Trophoblast cell (in vitro differentiated cells and primary cell): ENCODE measurements around the gene DEDD.

Experiments used
- DNase-seq, 2 donors: peaks; one replicate each; pipeline ENCODE4 v3.0.0-alpha.2; 2016
- H2AFZ ChIP-seq: 2 replicates; pipeline ENCODE4 v1.6.1; 2013; ENCODE audit warnings: low read length, moderate library complexity, mild to moderate bottlenecking; ENCODE audit not compliant: insufficient read depth, poor library complexity
- H2AK5ac ChIP-seq: 2 replicates; pipeline ENCODE4 v1.6.1; 2013; ENCODE audit warnings: mild to moderate bottlenecking, low read length
- H2BK120ac ChIP-seq: 2 replicates; pipeline ENCODE4 v1.6.1; 2013; ENCODE audit warnings: low read length, mild to moderate bottlenecking, moderate library complexity; ENCODE audit not compliant: insufficient read depth, poor library complexity
- H2BK12ac ChIP-seq: 2 replicates; pipeline ENCODE4 v1.6.1; 2013; ENCODE audit warnings: mild to moderate bottlenecking, low read length, moderate library complexity
- H2BK5ac ChIP-seq: 2 replicates; pipeline ENCODE4 v1.6.1; 2013; ENCODE audit warnings: low read length, low read depth, moderate library complexity, mild to moderate bottlenecking; ENCODE audit not compliant: poor library complexity
- H3K14ac ChIP-seq: 2 replicates; pipeline ENCODE4 v1.6.1; 2013; ENCODE audit warnings: mild to moderate bottlenecking, low read length
- H3K18ac ChIP-seq: 2 replicates; pipeline ENCODE4 v1.6.1; 2013; ENCODE audit warnings: mild to moderate bottlenecking, low read length
- H3K23ac ChIP-seq: 2 replicates; pipeline ENCODE4 v1.6.1; 2013; ENCODE audit warnings: low read length
- H3K27ac ChIP-seq: 2 replicates; pipeline ENCODE4 v1.5.1; 2013; ENCODE audit warnings: low read depth, mild to moderate bottlenecking, inconsistent platforms, low read length, moderate library complexity
- H3K27me3 ChIP-seq: 2 replicates; pipeline ENCODE4 v1.6.1; 2013; ENCODE audit warnings: inconsistent platforms, mild to moderate bottlenecking, low read length, moderate library complexity; ENCODE audit not compliant: insufficient read depth
- H3K36me3 ChIP-seq, 2 experiments: 1 replicate in 1 of 2; 2 replicates in 1 of 2; pipeline ENCODE4 v1.6.1; 2013; ENCODE audit warnings: low read length in 2 of 2, mild to moderate bottlenecking in 2 of 2, moderate library complexity in 1 of 2; ENCODE audit not compliant: insufficient read depth in 2 of 2, control insufficient read depth in 1 of 2
- H3K4ac ChIP-seq: 2 replicates; pipeline ENCODE4 v1.6.1; 2013; ENCODE audit warnings: low read depth, mild to moderate bottlenecking, low read length, moderate library complexity
- H3K4me1 ChIP-seq, 2 experiments: 1 replicate in 1 of 2; 2 replicates in 1 of 2; pipeline ENCODE4 v1.6.1; 2013; ENCODE audit warnings: low read length in 2 of 2, mild to moderate bottlenecking in 2 of 2, moderate library complexity in 1 of 2; ENCODE audit not compliant: insufficient read depth in 2 of 2, control insufficient read depth in 1 of 2
- H3K4me2 ChIP-seq: 2 replicates; pipeline ENCODE4 v1.6.1; 2013; ENCODE audit warnings: inconsistent platforms, mild to moderate bottlenecking, low read length, moderate library complexity
- H3K4me3 ChIP-seq: 2 replicates; pipeline ENCODE4 v1.5.1; 2013; ENCODE audit warnings: mild to moderate bottlenecking, low read depth, low read length, inconsistent platforms
- H3K79me1 ChIP-seq: one replicate; pipeline ENCODE4 v1.6.1; 2013; ENCODE audit warnings: low read length
- H3K79me2 ChIP-seq: 2 replicates; pipeline ENCODE4 v1.6.1; 2013; ENCODE audit warnings: low read length, mild to moderate bottlenecking; ENCODE audit not compliant: control insufficient read depth, insufficient read depth, poor library complexity
- H3K9ac ChIP-seq: 2 replicates; pipeline ENCODE4 v1.6.1; 2013; ENCODE audit warnings: mild to moderate bottlenecking, low read length
- H3K9me3 ChIP-seq: 2 replicates; pipeline ENCODE4 v1.6.1; 2013; ENCODE audit warnings: low read depth, mild to moderate bottlenecking, control low read depth, inconsistent platforms, low read length; ENCODE audit not compliant: insufficient read depth
- H4K12ac ChIP-seq: 2 replicates; pipeline ENCODE4 v1.6.1; 2013; ENCODE audit warnings: low read depth, mild to moderate bottlenecking, low read length, moderate library complexity
- H4K8ac ChIP-seq: 2 replicates; pipeline ENCODE4 v1.6.1; 2013; ENCODE audit warnings: low read depth, mild to moderate bottlenecking, low read length, moderate library complexity
- H4K91ac ChIP-seq: one replicate; pipeline ENCODE4 v1.6.1; 2013; ENCODE audit warnings: low read depth, mild to moderate bottlenecking, low read length, moderate library complexity
- WGBS: extraction: QIAGEN DNeasy Blood & Tissue Kit; methylation state at CpG from one replicate; pipeline ENCODE4 v1.1.7; 2013; ENCODE audit warnings: missing lambda C conversion rate; ENCODE audit not compliant: insufficient read length, insufficient coverage; ENCODE audit errors: extremely low coverage; 5-methylcytosine and 5-hydroxymethylcytosine counted together

DEDD gene

DNA sequence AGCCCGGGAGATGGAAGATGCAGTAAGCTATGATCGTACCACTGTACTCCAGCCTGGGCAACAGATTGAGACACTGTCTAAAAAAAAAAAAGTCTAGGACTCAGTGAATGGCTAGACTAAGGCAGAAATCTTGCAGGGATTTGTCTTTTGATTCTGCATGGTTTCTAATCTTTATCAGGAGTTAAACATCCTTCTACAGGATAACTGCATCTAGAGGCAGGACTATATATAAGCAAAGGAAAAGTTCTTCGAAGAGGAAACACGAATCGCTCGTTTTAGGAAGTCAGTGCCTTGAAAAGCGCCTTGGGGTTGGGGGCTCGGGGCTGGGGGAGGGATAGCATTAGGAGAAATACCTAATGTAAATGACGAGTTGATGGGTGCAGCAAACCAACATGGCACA lies 20.7 kb upstream of the DEDD start:
- Histone ChIP-seq H3K9me3 (no peaks in the 10 kb centered on the region), H3K18ac (no peak overlapping the region), H3K27ac (no peak overlapping the region), H3K79me1 (peaks cover 6% of the 10 kb centered on the region), H3K4me1 (peaks cover 2 to 4% of the 10 kb centered on the region in 2 experiments), H3K9ac (no peak overlapping the region), H4K12ac (no peak overlapping the region), H3K79me2 (peaks cover 5% of the 10 kb centered on the region), H3K27me3 (no peaks in the 10 kb centered on the region), H3K23ac (no peak overlapping the region), H2BK5ac (no peak overlapping the region), H3K4me2 (peak overlapping the region; percentile 46), H2AFZ (no peak overlapping the region), H2BK12ac (no peak overlapping the region), H3K14ac (no peak overlapping the region), H4K91ac (no peak overlapping the region), H3K4ac (no peak overlapping the region), H2BK120ac (no peak overlapping the region), H3K4me3 (no peak overlapping the region), H3K36me3 (peaks cover 3 to 10% of the 10 kb centered on the region in 2 experiments), H2AK5ac (no peak overlapping the region), H4K8ac (peak overlapping the region; percentile 84)
- DNase-seq, result peak in 1 of 2 donors; percentile 37
- no CpG with 5 or more reads among the region's 9 CpGs for whole genome bisulfite sequencing

DNA sequence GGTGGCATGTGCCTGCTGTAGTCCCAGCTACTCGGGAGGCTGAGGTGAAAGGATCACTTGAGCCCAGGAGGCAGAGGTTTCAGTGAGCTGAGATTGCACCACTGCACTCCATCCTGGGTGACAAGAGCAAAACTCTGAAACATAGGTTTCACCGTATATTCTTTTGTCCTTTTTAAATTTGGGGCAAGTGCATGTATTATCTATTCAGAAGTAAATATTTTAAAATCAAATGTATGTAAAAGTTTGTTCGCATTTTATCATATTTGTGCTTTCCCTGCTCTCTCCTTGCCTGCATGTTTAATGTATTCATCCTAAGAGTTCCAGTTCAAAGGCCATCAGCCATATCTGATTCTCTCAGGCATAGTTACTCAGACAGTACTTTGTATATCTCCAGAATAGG lies 13.4 kb upstream of the DEDD start:
- no peak for DNase-seq
- Histone ChIP-seq H4K12ac (no peak overlapping the region), H3K23ac (no peak overlapping the region), H2BK12ac (no peak overlapping the region), H2BK120ac (no peak overlapping the region), H3K9ac (no peak overlapping the region), H4K91ac (no peak overlapping the region), H3K79me2 (no peaks in the 10 kb centered on the region), H2BK5ac (no peak overlapping the region), H3K4ac (no peak overlapping the region), H3K9me3 (no peaks in the 10 kb centered on the region), H3K79me1 (no peaks in the 10 kb centered on the region), H3K27me3 (no peaks in the 10 kb centered on the region), H4K8ac (no peak overlapping the region), H3K27ac (no peak overlapping the region), H3K4me1 (no peaks in the 10 kb centered on the region), H3K4me2 (no peak overlapping the region), H2AFZ (no peak overlapping the region), H3K18ac (no peak overlapping the region), H3K4me3 (no peak overlapping the region), H2AK5ac (no peak overlapping the region), H3K36me3 (peaks cover 0 to 2% of the 10 kb centered on the region in 2 experiments), H3K14ac (no peak overlapping the region)
- no CpG with 5 or more reads among the region's 3 CpGs for WGBS

DNA sequence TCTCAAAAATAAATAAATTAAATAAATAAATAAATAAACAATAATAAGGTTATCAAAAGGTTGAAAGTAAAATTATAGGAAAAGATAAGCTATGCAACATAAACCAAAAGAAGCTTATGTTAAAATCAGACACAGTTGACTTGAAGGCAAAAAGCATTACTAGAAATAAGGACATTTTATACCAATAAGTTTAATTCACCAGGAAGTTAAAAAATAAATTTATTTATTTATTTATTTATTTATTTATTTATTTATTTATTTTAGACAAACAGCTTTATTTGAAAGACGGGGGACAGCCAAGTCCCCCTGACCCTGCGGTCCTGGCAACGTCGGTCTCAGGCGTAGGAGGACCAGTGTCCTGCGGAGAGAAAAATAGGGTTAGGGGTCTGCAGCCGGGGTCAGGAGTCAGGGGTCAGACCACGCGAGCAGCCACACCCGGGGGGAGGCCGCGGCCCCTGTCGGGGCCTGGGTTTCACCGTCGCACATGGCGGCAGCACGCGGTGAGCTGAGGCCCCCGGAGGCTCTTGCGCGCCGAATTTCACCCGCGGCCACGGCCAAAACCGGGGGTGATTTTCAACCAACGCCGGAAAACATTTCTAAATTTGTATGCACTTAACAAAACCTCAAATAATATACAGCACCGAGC lies 8.4 kb upstream of the DEDD start:
- Histone ChIP-seq H3K4me1 (peaks cover 10 to 16% of the 10 kb centered on the region in 2 experiments), H2BK120ac (no peak overlapping the region), H4K91ac (no peak overlapping the region), H3K79me1 (no peaks in the 10 kb centered on the region), H2AFZ (no peak overlapping the region), H3K79me2 (no peaks in the 10 kb centered on the region), H3K4ac (no peak overlapping the region), H3K18ac (no peak overlapping the region), H3K14ac (no peak overlapping the region), H3K36me3 (peaks cover 0 to 2% of the 10 kb centered on the region in 2 experiments), H4K8ac (no peak overlapping the region), H2BK5ac (no peak overlapping the region), H4K12ac (no peak overlapping the region), H3K9me3 (no peaks in the 10 kb centered on the region), H2BK12ac (peak overlapping the region; percentile 58), H3K27ac (no peak overlapping the region), H3K9ac (no peak overlapping the region), H2AK5ac (no peak overlapping the region), H3K4me3 (no peak overlapping the region), H3K27me3 (no peaks in the 10 kb centered on the region), H3K4me2 (no peak overlapping the region), H3K23ac (no peak overlapping the region)
- DNase-seq, result no peak
- no CpG with 5 or more reads among the region's 29 CpGs for WGBS

DNA sequence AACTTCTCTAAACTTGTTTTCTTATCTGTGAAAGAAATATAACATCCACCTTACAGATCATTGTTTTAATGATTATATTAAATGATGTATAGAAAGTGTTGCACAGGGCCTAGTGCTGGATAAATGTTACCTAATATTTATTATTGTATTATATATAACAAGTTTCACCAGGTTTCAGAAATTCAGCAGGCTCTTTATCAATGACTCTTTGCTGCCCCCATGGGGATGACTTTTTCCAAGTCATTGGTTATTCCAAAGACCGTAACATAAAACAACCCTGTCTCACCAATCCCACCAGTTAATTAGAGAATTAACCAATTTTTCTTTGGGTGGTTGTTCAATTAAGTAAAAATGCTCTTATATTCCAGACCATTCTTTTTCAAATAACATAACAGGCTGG lies 7.3 kb upstream of the DEDD start:
- WGBS, result no CpG with 5 or more reads among the region's 1 CpG
- H2AK5ac ChIP-seq, result no peak overlapping the region
- peak; percentile 44 to 73 for DNase-seq
- no peak overlapping the region for H3K9ac ChIP-seq
- no peak overlapping the region for H2AFZ ChIP-seq
- no peak overlapping the region for H3K4ac ChIP-seq
- H3K23ac ChIP-seq, result no peak overlapping the region
- no peak overlapping the region for H4K12ac ChIP-seq
- H3K27ac ChIP-seq, result no peak overlapping the region
- H4K91ac ChIP-seq, result no peak overlapping the region
- no peak overlapping the region for H2BK120ac ChIP-seq
- H3K79me1 ChIP-seq, result no peaks in the 10 kb centered on the region
- H3K14ac ChIP-seq, result no peak overlapping the region
- no peak overlapping the region for H4K8ac ChIP-seq
- no peaks in the 10 kb centered on the region for H3K79me2 ChIP-seq
- H3K9me3 ChIP-seq, result no peaks in the 10 kb centered on the region
- H2BK12ac ChIP-seq, result no peak overlapping the region
- H3K4me1 ChIP-seq, result peaks cover 12 to 16% of the 10 kb centered on the region in 2 experiments
- no peak overlapping the region for H3K4me2 ChIP-seq
- no peak overlapping the region for H3K4me3 ChIP-seq
- no peak overlapping the region for H2BK5ac ChIP-seq
- H3K36me3 ChIP-seq, result peaks cover 0 to 4% of the 10 kb centered on the region in 2 experiments
- no peaks in the 10 kb centered on the region for H3K27me3 ChIP-seq
- no peak overlapping the region for H3K18ac ChIP-seq
